ENCODE results near the gene TMEM141. TPM values are rescaled to one million over a fixed set of nuclear protein-coding genes. Genes with fewer than 3 reads are reported as not detected.

The TMEM141 gene
- polyA plus RNA-seq, 1 donor from 2014 or later: 30.1 TPM

DNA sequence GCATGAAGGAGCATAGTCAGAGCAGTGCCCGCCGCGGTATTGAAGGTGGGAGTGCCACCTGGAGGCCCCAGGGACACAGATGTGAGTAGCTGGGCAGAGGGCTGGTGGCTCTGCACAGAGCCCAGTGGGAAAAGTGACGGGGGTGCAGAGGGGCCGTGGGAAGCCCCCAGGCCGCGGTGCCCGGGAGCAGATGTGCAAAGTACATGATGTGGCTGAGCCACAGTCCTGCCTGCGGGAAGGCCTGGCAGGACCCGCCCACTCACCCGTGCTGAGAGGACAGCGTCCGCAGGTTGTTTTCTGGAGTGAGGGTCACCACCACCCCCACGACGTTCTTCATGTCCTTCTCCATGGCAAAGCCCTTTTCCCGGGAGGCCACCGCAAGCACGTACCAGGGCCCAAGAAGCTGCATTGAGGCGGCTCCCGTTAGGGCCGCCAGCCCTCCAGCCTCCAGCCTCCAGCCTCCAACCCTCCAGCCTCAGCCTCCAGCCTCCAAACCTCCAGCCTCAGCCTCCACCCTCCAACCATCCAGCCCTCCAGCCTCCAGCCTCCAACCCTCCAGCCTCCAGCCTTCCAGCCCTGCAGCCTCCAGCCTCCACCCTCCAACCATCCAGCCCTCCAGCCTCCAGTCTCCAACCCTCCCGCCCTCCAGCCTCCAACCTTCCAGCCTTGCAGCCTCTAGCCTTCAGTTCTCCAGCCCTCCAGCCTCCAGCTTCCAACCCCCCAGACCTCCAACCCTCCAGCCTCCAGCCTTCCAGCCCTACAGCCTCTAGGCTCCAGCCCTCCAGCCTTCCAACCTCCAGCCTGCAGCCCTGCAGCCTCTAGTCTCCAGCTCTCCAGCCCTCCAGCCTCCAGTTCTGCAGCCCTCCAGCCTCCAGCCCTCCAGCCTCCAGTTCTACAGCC, 43.7 kb upstream of the TMEM141 start:
- Histone ChIP-seq H3K27me3 (ENCODE audit: insufficient read depth, low read depth, low read length) (no peaks in the 10 kb centered on the region), H3K9me2 (ENCODE audit: insufficient read depth, low read length) (no peaks in the 10 kb centered on the region), H3K9ac (ENCODE audit: low read length) (no peak overlapping the region), H4K20me1 (ENCODE audit: insufficient read depth) (no peaks in the 10 kb centered on the region), H3K79me2 (replicated peaks; ENCODE audit: insufficient read depth, low read length) (no peaks in the 10 kb centered on the region), H3K27ac (ENCODE audit: low read length) (no peak overlapping the region), H3F3A (ENCODE audit: insufficient read depth, low read length, poor library complexity, severe bottlenecking) (no peaks in the 10 kb centered on the region), H3K36me3 (ENCODE audit: insufficient read depth, low read length) (no peaks in the 10 kb centered on the region), H3K9me3 (ENCODE audit: low read length) (no peaks in the 10 kb centered on the region), H2AFZ (ENCODE audit: low read depth, low read length) (no peak overlapping the region), H3K4me2 (ENCODE audit: low read length) (no peak overlapping the region), H3K4me3 (ENCODE audit: low read length) (no peak overlapping the region)
- TF ChIP-seq SMC3 (conservative IDR thresholded peaks at IDR 0.05; ENCODE audit: poor library complexity) (no peak), TAF1 (IDR thresholded peaks at IDR 0.05; ENCODE audit: low read depth) (no peak), RAD21 (conservative IDR thresholded peaks at IDR 0.05) (no peak), POLR2AphosphoS5 (IDR thresholded peaks at IDR 0.05) (no peak), MXI1 (conservative IDR thresholded peaks at IDR 0.05; ENCODE audit: poor library complexity, severe bottlenecking) (no peak)

DNA sequence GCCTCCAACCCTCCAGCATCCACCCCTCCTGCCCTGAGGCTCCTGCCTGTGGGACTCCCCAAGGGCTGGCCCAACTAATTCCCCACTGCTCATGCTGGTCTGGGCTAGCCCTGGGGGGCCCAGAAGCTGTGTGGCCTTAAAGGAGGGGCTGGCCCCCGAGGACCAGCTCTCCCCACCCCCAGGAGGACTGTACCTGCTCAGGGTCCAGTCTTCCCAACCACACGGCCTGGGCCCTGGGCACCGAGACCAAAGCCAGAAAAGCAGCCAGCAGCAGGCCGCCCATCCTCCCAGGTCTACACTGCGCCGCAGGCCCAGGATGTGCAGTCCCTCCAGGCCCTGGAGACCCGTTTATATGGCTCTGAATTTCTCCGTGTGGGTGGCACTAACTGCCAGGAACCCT, 42.9 kb upstream of the TMEM141 start, which contains the start of gene LCN6:
LCN6 (minus strand) TSS at position 325 of the 400 bp plus-strand sequence; CDS start at position 283, 42 bp downstream.
- H3K27ac ChIP-seq (ENCODE audit: low read length): no peak within 1 kb of the TSS
- H4K20me1 ChIP-seq (ENCODE audit: insufficient read depth): no peaks in the 10 kb centered on the region
- no peaks in the 10 kb centered on the region for H3K9me3 ChIP-seq (ENCODE audit: low read length)
- no peak within 1 kb of the TSS for H3K9ac ChIP-seq (ENCODE audit: low read length)
- H3K4me2 ChIP-seq (ENCODE audit: low read length): no peak within 1 kb of the TSS
- no peaks in the 10 kb centered on the region for H3K27me3 ChIP-seq (ENCODE audit: insufficient read depth, low read depth, low read length)
- no peaks in the 10 kb centered on the region for H3F3A ChIP-seq (ENCODE audit: insufficient read depth, low read length, poor library complexity, severe bottlenecking)
- no peaks in the 10 kb centered on the region for H3K79me2 ChIP-seq (replicated peaks; ENCODE audit: insufficient read depth, low read length)
- H2AFZ ChIP-seq (ENCODE audit: low read depth, low read length): no peak within 1 kb of the TSS
- H3K4me3 ChIP-seq (ENCODE audit: low read length): no peak within 1 kb of the TSS
- no peaks in the 10 kb centered on the region for H3K36me3 ChIP-seq (ENCODE audit: insufficient read depth, low read length)
- TF ChIP-seq POLR2AphosphoS5 (IDR thresholded peaks at IDR 0.05) (no peak), MXI1 (conservative IDR thresholded peaks at IDR 0.05; ENCODE audit: poor library complexity, severe bottlenecking) (no peak), SMC3 (conservative IDR thresholded peaks at IDR 0.05; ENCODE audit: poor library complexity) (no peak), TAF1 (IDR thresholded peaks at IDR 0.05; ENCODE audit: low read depth) (no peak), EZH2 (IDR thresholded peaks at IDR 0.05; ENCODE audit: borderline replicate concordance, insufficient read depth, low read length, poor library complexity, severe bottlenecking) (no peak), RAD21 (conservative IDR thresholded peaks at IDR 0.05) (no peak), EP300 (conservative IDR thresholded peaks at IDR 0.05; ENCODE audit: poor library complexity, severe bottlenecking) (no peak)
- TF ChIP-seq, protein P1, sequence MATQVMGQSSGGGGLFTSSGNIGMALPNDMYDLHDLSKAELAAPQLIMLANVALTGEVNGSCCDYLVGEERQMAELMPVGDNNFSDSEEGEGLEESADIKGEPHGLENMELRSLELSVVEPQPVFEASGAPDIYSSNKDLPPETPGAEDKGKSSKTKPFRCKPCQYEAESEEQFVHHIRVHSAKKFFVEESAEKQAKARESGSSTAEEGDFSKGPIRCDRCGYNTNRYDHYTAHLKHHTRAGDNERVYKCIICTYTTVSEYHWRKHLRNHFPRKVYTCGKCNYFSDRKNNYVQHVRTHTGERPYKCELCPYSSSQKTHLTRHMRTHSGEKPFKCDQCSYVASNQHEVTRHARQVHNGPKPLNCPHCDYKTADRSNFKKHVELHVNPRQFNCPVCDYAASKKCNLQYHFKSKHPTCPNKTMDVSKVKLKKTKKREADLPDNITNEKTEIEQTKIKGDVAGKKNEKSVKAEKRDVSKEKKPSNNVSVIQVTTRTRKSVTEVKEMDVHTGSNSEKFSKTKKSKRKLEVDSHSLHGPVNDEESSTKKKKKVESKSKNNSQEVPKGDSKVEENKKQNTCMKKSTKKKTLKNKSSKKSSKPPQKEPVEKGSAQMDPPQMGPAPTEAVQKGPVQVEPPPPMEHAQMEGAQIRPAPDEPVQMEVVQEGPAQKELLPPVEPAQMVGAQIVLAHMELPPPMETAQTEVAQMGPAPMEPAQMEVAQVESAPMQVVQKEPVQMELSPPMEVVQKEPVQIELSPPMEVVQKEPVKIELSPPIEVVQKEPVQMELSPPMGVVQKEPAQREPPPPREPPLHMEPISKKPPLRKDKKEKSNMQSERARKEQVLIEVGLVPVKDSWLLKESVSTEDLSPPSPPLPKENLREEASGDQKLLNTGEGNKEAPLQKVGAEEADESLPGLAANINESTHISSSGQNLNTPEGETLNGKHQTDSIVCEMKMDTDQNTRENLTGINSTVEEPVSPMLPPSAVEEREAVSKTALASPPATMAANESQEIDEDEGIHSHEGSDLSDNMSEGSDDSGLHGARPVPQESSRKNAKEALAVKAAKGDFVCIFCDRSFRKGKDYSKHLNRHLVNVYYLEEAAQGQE (IDR thresholded peaks at IDR 0.05; ENCODE audit: borderline replicate concordance): no peak
- TF ChIP-seq, protein P2, sequence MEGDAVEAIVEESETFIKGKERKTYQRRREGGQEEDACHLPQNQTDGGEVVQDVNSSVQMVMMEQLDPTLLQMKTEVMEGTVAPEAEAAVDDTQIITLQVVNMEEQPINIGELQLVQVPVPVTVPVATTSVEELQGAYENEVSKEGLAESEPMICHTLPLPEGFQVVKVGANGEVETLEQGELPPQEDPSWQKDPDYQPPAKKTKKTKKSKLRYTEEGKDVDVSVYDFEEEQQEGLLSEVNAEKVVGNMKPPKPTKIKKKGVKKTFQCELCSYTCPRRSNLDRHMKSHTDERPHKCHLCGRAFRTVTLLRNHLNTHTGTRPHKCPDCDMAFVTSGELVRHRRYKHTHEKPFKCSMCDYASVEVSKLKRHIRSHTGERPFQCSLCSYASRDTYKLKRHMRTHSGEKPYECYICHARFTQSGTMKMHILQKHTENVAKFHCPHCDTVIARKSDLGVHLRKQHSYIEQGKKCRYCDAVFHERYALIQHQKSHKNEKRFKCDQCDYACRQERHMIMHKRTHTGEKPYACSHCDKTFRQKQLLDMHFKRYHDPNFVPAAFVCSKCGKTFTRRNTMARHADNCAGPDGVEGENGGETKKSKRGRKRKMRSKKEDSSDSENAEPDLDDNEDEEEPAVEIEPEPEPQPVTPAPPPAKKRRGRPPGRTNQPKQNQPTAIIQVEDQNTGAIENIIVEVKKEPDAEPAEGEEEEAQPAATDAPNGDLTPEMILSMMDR (IDR thresholded peaks at IDR 0.05; ENCODE audit: poor library complexity, severe bottlenecking): no peak
- H3K9me2 ChIP-seq (ENCODE audit: insufficient read depth, low read length): no peaks in the 10 kb centered on the region
